NCI-H1105 treated with DMSO at 0.1 percent for 48 hours (cell line): ENCODE results near the gene UGT1A1.

ENCODE experiments used
- DNase-seq: peaks from one replicate; lab custom pipeline; 2025; lab: John Stamatoyannopoulos, UW

The UGT1A1 gene

DNA sequence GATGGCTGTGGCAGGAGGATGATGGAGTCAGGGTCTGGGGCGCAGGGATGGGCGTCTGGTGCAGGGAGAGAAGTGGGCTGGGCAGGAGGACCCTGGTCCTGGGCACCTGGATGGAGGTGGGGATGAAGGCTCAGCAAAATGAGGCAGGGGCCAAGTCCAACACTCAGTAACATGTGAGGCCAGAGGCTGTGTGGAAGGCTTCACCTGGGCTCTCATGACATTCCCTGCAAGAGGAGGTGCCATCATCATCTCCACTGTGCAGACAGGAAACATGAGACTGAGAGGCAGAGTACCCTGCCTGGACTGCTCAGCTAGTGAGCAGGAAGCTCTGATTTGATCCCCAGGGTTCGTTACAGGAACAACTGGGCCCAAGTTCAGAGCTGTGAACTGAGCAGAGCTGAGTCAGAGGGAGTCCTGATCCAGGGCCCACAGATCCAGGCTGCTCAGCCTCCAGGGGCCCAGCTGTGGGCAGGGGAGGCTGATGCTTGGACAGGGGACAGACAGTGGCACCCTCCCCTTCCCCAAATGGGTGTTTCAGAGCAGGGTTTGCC lies 57.4 kb downstream of the UGT1A1 start:
- DNase-seq: no peak

DNA sequence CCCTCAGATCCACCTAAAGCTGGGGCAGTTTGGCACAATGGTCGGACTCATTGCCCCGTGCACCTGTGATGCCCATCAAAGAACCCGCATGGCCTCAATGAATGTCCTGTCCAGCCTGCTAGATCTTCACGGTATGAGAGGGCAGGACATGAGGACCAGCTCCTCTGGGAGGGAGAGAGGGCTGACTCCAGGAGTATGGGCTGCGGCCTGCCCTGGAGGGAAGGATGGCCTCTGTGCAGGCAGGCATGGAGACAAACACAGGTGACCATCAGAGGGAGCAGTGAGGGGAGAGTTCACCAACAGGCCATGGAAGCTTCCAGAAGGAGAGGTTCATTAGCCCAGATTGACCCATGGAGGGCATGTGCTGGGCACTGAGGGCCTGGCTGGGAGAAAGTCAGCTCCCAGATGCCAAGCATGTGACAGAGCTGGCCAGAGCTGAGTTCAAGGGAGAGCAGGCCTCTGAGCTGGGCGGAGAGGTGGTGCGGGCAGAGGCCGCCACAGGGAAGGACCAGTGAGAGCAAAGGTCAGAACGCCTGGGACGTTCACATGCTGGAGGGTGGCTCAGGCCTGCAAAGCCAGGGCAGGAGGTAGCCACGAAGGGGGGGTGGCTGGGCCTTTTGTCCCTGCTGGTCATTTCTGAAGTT lies 58.0 kb downstream of the UGT1A1 start:
- no peak for DNase-seq

GRCh38 chr2:233818639-233819621 lies 58.9 kb downstream of the UGT1A1 start:
- no peak for DNase-seq

DNA sequence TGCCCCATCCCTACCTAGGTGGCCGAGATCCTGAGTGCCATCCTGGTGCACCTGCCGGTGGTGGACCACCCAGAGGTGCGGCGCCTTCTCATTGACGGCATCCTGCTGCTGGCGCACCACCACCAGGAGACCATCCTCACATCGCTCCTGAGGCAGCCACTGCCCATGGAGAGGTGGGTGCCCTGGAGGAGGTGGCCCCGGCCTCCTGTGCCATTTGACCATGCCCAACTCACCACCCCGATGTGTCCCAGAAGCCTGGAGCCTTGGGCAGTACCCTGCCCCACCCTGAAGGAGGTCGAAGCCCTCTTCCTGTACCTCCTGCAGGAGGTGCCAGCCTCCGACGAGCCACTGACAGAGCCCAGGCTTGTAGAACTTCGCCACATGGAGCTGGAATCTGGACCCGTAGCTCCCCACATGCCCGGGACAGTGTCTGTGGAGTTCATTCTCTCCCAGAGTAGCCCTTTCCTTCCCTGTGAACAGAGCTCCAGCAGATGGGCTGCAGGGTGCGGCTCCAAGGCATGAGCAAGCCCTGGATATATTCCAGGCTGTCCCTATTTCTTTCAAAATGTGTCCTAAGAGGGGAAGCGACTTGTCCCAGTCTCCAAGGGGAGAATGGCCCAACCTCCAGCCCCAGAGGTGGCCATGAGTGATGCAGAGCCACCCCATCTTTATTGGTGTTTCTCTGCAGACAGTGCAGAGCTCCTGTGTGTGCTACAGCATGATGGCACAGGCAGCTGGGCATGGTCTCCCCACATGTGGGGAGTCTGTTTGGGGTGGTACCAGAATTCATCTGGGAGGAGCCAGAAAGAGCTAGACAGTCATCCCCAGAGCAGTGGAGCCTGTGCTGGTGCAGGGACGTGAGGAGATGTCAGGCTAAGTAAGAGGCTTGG lies 60.1 kb downstream of the UGT1A1 start:
- DNase-seq: no peak

- no peak for DNase-seq
Observed at GRCh38 chr2:233820774-233821105, 60.7 kb downstream of the UGT1A1 start.

DNA sequence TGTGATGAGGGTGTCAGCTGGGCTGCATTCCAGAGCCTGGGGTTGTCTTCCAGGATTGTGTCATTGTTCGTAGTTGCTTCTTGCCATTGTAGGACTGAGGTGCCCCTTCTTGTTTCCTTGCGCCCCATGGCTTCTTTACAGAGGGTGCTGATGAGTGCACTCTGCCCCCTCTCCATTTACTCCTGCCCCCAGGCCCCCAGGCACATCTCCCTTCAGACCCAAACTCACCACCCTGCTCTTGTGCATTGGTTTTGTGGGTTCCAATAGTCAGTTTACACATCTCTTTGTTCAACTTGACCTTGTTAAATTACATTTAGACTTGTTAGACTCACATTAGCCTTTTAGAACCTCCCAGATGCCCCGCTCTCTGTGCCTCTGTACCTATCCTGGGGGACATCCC lies 61.1 kb downstream of the UGT1A1 start:
- DNase-seq: no peak

DNA sequence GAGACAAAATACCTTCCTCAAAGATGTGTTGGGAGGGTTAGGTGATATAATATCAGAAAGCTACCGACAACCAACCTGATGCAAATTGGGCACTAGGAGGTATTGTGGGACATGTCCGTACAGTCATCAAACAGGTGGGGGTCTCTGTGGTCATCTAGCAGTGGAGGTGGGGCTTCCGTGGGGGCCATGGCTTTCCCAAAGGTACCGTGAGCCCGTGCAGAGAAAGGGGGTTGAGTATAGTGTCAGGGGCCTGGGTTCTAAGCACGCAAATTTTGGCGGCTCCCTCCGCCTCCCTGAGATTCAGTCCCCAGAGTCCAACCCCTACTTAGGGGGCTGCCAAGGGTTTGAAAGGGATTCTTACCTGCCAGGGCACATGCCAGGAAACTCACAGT lies 61.6 kb downstream of the UGT1A1 start:
- DNase-seq: no peak

- no peak for DNase-seq
Observed at GRCh38 chr2:233822101-233822771, 62.2 kb downstream of the UGT1A1 start.
